Transverse colon (tissue), 4 donors: ENCODE measurements around the gene PAQR6. TPM values are rescaled to one million over a fixed set of nuclear protein-coding genes. Genes with fewer than 3 reads are reported as not detected.

ENCODE experiments used
- DNase-seq: peaks from one replicate; pipeline ENCODE4 v3.0.0-alpha.2; 2019
- H3K27ac ChIP-seq, 4 donors: fragments of 200-600 bp; sonication (generic); 2 replicates each; pipeline ENCODE4 v1.5.1; 2016 to 2018; ENCODE audit warnings: inconsistent platforms in 4 of 4
- H3K27me3 ChIP-seq: fragments of 200-600 bp; sonication (generic); 2 replicates; pipeline ENCODE4 v1.5.1; 2017; ENCODE audit warnings: inconsistent platforms
- H3K36me3 ChIP-seq, 4 donors: fragments of 200-600 bp; sonication (generic); 2 replicates each; pipeline ENCODE4 v1.5.1; 2017 to 2019; ENCODE audit warnings: inconsistent platforms in 4 of 4
- H3K4me1 ChIP-seq, 4 donors: fragments of 200-600 bp; sonication (generic); 2 replicates each; pipeline ENCODE4 v1.5.1; 2017 to 2020; ENCODE audit warnings: inconsistent platforms in 4 of 4
- H3K4me3 ChIP-seq, 4 donors: fragments of 200-600 bp; sonication (generic); 1 replicate in 1 of 4; 2 replicates in 3 of 4; pipeline versions ENCODE4 v1.5.1 to v1.6.1; 2017 to 2019; ENCODE audit warnings: inconsistent platforms in 4 of 4
- H3K9me3 ChIP-seq, 2 donors: fragments of 200-600 bp; sonication (generic); 2 replicates each; pipeline ENCODE4 v1.5.1; 2017 to 2019; ENCODE audit warnings: inconsistent platforms in 2 of 2
- EP300 ChIP-seq: sonication (generic); formaldehyde crosslinking; IDR thresholded peaks from one replicate; pipeline ENCODE4 v1.6.1; 2017; ENCODE audit warnings: antibody characterized with exemption, low read depth
- POLR2A ChIP-seq: fragments of 450-650 bp; IDR thresholded peaks from one replicate; pipeline ENCODE4 v1.6.1; 2016; ENCODE audit warnings: antibody characterized with exemption, mild to moderate bottlenecking, moderate library complexity
- POLR2AphosphoS5 ChIP-seq, 3 donors: sonication (generic); formaldehyde crosslinking; IDR thresholded peaks; one replicate each; pipeline ENCODE4 v1.6.1; 2016; ENCODE audit warnings: antibody characterized with exemption in 3 of 3
- WGBS, 2 donors: methylation state at CpG; one replicate each; pipeline ENCODE4 v1.1.5; 2018; ENCODE audit warnings: low coverage in 1 of 2; 5-methylcytosine and 5-hydroxymethylcytosine counted together
- in situ Hi-C, 4 donors: fragments of 200-750 bp; cut with MboI; loops; one replicate each; pipeline versions ENCODE4 v1.15.0 to v1.15.1; 2017; ENCODE audit warnings: low sequenced_read_pairs in 3 of 4, low pct_ligation_motif_present in 1 of 4, low pct_unique_long_range_greater_than_20kb in 1 of 4
- intact Hi-C: fragments of 100-400 bp; cut with DNase I; formaldehyde crosslinking; loops from one replicate; pipeline ENCODE4 v1.15.1; 2023; ENCODE audit warnings: low total_unique reads
- total RNA-seq, 4 donors: library from RNA; depleted of rRNA; stranded (reverse); fragments of >200 nt; gene quantifications; one replicate each; pipeline ENCODE4 v1.1.0, GENCODE V29; 2016
- TF ChIP-seq, protein P1 (sequence below), 5 experiments: fragments of 200-600 bp in 3 of 5; fragments of 450-650 bp in 2 of 5; sonication (generic) in 3 of 5; IDR thresholded peaks; 1 replicate in 2 of 5; 2 replicates in 3 of 5; pipeline ENCODE4 v1.5.1; 2016 to 2017; ENCODE audit warnings: antibody characterized with exemption in 5 of 5, inconsistent platforms in 3 of 5, mild to moderate bottlenecking in 2 of 5, moderate library complexity in 1 of 5

The PAQR6 gene
- total RNA-seq, 4 donors from 2014 or later: 1.7 to 3.1 TPM; not detected in 2

DNA sequence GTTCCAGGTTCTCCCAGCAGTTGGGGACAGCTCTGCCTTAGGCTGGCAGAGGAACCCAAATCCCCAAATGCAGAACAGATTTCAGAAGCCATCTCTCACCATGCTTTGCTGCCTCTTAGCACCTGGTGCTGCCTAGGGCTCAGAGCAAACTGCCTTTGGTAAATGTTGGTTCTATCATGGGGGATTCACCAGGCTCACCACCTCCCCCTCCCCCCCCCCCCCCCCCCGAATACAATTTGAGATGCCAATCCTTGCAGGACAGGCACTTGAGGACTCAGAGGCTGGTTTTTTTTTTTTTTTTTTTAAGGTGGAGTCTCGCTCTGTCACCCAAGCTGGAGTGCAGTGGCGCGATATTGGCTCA lies 447 bp upstream of the PAQR6 start:
- WGBS, 2 donors: 79% methylated on average over 4 of the region's 4 CpGs; no CpG with 5 or more reads in 1 of the 2 donors
- no peak overlapping the region for H3K27ac ChIP-seq
- H3K4me1 ChIP-seq: peaks cover 10 to 24% (median 21%) of the 10 kb centered on the region in 4 donors
- in situ Hi-C loops (no loop called here), intact Hi-C loops (no loop called here)
- H3K4me3 ChIP-seq: no peak overlapping the region
- H3K9me3 ChIP-seq: no peaks in the 10 kb centered on the region
- H3K36me3 ChIP-seq: peaks cover 0 to 31% (median 14%) of the 10 kb centered on the region in 4 donors
- TF ChIP-seq POLR2AphosphoS5 (IDR thresholded peaks at IDR 0.05): no peak
- TF ChIP-seq EP300: no peak
- DNase-seq: no peak
- H3K27me3 ChIP-seq: peaks cover 32% of the 10 kb centered on the region

DNA sequence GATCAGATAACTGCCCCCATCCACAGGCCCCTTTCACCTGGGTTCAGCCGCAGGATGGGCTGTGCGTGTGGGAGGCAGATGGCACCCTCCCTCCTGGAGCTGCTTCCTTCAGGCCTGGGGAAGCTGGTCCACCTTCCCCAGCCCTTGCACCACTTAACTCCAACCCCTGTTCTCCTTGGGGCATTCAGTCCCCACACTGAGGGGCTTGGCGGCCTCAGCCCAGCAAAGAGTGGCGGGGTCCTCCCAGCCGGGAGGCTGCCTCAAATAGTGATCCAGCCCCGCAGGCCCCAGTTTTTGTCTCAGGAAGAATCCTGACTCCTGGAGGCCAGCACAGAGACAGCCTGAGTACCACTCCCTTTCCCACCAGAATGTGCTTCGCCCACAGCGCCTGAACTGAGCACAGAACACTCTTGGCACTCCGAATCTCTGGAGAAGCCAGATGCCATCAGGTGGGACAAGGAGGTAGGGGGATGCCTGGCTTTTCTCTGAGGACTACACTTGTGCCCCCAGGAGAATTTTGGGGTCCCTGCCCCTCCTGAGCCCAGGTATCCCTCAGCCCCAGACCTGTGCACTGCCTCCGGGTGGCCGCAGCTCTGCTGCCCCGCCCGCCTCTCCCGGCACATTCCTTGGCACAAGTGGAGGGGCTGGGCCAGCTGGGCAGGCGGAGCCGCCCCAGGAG lies 936 bp downstream of the PAQR6 start:
- TF ChIP-seq EP300: no peak
- TF ChIP-seq, protein P1, sequence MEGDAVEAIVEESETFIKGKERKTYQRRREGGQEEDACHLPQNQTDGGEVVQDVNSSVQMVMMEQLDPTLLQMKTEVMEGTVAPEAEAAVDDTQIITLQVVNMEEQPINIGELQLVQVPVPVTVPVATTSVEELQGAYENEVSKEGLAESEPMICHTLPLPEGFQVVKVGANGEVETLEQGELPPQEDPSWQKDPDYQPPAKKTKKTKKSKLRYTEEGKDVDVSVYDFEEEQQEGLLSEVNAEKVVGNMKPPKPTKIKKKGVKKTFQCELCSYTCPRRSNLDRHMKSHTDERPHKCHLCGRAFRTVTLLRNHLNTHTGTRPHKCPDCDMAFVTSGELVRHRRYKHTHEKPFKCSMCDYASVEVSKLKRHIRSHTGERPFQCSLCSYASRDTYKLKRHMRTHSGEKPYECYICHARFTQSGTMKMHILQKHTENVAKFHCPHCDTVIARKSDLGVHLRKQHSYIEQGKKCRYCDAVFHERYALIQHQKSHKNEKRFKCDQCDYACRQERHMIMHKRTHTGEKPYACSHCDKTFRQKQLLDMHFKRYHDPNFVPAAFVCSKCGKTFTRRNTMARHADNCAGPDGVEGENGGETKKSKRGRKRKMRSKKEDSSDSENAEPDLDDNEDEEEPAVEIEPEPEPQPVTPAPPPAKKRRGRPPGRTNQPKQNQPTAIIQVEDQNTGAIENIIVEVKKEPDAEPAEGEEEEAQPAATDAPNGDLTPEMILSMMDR (IDR thresholded peaks at IDR 0.05): no peak
- no peak for TF ChIP-seq POLR2A
- TF ChIP-seq POLR2AphosphoS5 (IDR thresholded peaks at IDR 0.05): no peak
- intact Hi-C loops: no loop called here
- in situ Hi-C loops: no loop called here
- WGBS, 2 donors: 54% methylated on average over 16 of the region's 16 CpGs; no CpG with 5 or more reads in 1 of the 2 donors
- Histone ChIP-seq H3K36me3 (peaks cover 0 to 17% (median 7%) of the 10 kb centered on the region in 4 donors), H3K4me1 (peaks cover 10 to 24% (median 21%) of the 10 kb centered on the region in 4 donors), H3K4me3 (no peak overlapping the region), H3K27me3 (peaks cover 32% of the 10 kb centered on the region), H3K9me3 (no peaks in the 10 kb centered on the region), H3K27ac (no peak overlapping the region)
- DNase-seq: no peak

DNA sequence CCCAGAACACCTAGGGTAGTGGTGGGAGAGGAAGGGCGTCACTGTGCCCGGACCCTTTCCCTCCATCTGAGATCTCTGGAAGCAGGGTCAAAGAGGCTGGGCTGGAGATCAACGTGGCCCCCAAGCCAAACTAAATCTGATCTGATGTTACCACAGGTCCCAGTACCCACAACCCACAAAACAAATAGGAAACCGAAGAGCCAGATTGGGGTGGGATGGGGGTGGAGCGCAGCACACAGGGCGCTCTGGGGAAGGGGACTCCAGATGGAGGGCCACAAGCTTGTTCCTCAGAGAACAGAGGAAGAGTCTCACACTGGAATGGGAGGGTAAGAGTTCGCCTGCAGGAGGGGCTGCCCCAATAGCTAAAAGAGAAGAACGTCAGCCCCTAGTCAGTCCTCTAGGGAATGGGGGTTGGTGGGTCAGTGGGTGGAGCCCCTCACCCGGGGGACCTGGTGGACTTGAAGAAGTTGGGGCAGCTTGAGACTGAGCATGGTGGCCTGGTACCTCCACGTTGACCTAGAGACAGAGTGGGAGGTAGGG lies 1.5 kb downstream of the PAQR6 start:
- no peak for DNase-seq
- H3K9me3 ChIP-seq: no peaks in the 10 kb centered on the region
- peaks cover 0 to 11% (median 4%) of the 10 kb centered on the region in 4 donors for H3K36me3 ChIP-seq
- TF ChIP-seq, protein P1 (IDR thresholded peaks at IDR 0.05): no peak
- TF ChIP-seq POLR2A (no peak), POLR2AphosphoS5 (IDR thresholded peaks at IDR 0.05) (no peak), EP300 (no peak)
- H3K4me3 ChIP-seq: peak overlapping the region in 1 of 4 donors; percentile 43
- H3K27me3 ChIP-seq: peaks cover 32% of the 10 kb centered on the region
- intact Hi-C loops (no loop called here), in situ Hi-C loops (no loop called here)
- 57 to 60% methylated on average over 1 to 10 of the region's 10 CpGs for WGBS, 2 donors
- H3K4me1 ChIP-seq: peaks cover 10 to 24% (median 21%) of the 10 kb centered on the region in 4 donors
- no peak overlapping the region for H3K27ac ChIP-seq

DNA sequence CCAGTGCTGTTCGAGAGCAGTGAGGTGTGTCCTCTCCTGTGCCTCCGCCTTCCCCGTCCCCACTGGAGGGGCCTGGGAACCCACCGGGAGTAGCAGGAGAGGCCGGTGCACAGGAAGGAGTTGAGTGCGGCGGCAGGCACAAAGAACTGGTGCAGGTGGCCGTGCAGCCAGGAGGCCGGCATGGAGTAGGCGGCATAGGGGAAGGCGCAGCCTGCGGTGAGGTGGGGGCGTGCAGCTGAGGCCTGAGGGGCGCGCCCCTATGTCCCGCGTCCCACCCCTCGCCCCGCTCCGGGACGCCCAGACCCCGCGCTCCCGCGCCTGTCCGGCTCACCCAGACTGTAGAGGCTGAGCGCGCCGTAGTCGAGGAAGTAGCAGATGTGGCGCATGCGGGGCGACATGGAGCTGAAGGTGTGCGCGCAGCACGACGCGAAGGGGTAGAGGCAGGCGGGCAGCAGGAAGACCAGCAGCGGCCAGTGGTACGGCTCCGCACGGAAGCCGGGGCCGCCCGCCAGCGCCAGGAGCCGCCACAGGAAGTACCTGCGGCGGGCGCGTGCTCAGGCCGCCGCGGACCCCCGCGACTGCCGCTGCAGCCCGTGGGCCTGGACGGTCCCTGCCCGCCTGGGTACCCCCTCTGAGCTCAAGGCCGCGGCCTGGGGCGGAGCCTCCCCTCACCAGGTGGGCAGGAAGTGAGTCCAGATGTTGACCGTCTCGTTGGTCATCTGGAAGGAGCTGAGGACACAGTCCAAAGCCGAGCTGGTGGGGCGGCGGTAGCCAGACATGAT lies 2.2 kb downstream of the PAQR6 start:
- peaks cover 0 to 4% (median under 1%) of the 10 kb centered on the region in 4 donors for H3K36me3 ChIP-seq
- H3K4me3 ChIP-seq: peak overlapping the region in 2 of 4 donors; percentile 23 to 43
- DNase-seq: peak; percentile 33
- no peak overlapping the region for H3K27ac ChIP-seq
- H3K9me3 ChIP-seq: no peaks in the 10 kb centered on the region
- intact Hi-C loops: no loop called here
- 3% methylated on average over 60 of the region's 69 CpGs; no CpG with 5 or more reads in 1 of the 2 donors for WGBS, 2 donors
- in situ Hi-C loops: no loop called here
- TF ChIP-seq POLR2A: no peak
- TF ChIP-seq EP300: no peak
- TF ChIP-seq POLR2AphosphoS5 (IDR thresholded peaks at IDR 0.05): peak in 1 of 3 donors; percentile 10
- TF ChIP-seq, protein P1 (IDR thresholded peaks at IDR 0.05): no peak
- peaks cover 10 to 24% (median 21%) of the 10 kb centered on the region in 4 donors for H3K4me1 ChIP-seq
- peaks cover 32% of the 10 kb centered on the region for H3K27me3 ChIP-seq
